ENCODE measurements around the gene KNDC1. TPM values are rescaled to one million over a fixed set of nuclear protein-coding genes. Genes with fewer than 3 reads are reported as not detected.

The KNDC1 gene
- total and polyA plus RNA-seq, 2 of the 4 experiments (the other 2 are of a cell fraction): 0.18 to 1.1 TPM

DNA sequence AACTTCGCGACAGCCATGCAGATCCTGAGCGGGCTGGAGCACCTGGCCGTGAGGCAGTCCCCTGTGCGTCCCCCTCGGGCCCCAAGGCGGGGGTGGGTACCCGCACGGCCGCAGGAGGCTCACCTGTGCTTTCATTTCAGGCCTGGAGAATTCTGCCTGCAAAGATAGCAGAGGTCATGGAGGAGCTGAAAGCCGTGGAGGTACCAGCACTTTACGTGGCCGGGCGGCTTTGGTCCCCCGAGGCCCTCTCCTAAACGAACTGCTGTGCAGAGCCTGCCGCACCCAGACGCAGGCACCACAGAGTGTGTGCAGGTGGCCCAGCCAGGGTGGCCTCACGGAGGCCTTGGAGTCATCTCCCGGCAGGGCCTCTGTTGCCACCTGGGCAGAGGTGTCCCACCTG is 58.9 kb downstream of the KNDC1 start:
- Histone ChIP-seq H4K5ac (ENCODE audit: low read depth, low read length) (no peak overlapping the region), H3K4me2 (ENCODE audit: low read depth, low read length) (no peak overlapping the region), H3K4me3 (ENCODE audit: insufficient read depth, low read depth, low read length) (no peak overlapping the region), H3K9me1 (ENCODE audit: insufficient read depth, low read length) (no peaks in the 10 kb centered on the region), H4K91ac (ENCODE audit: insufficient read depth, low read depth, low read length) (no peak overlapping the region), H3K9me3 (ENCODE audit: control insufficient read depth, insufficient read depth, low read length) (peaks cover 2% of the 10 kb centered on the region; the same call in 1 of the 2 replicates), H2AFZ (replicated peaks; ENCODE audit: low read length, poor library complexity) (no peak overlapping the region), H2AK9ac (replicated peaks; ENCODE audit: low read depth, low read length, poor library complexity) (no peak overlapping the region), H2BK15ac (ENCODE audit: low read depth, low read length) (no peak overlapping the region), H2BK120ac (ENCODE audit: low read depth, low read length) (no peak overlapping the region), H2AK5ac (ENCODE audit: low read depth, low read length) (no peak overlapping the region), H3K27me3 (ENCODE audit: control insufficient read depth, insufficient read depth, low read length) (peaks cover 12% of the 10 kb centered on the region; the same call in 1 of the 2 replicates), H3K27ac (ENCODE audit: insufficient read depth, low read length) (no peak overlapping the region), H3K4ac (ENCODE audit: low read depth, low read length) (no peak overlapping the region), H3K23ac (ENCODE audit: low read depth, low read length) (no peak overlapping the region), H3K36me3 (ENCODE audit: control insufficient read depth, insufficient read depth, low read length) (no peaks in the 10 kb centered on the region), H3K14ac (replicated peaks; ENCODE audit: low read depth, low read length) (no peak overlapping the region), H2BK5ac (ENCODE audit: low read depth, low read length, poor library complexity, severe bottlenecking) (no peak overlapping the region), H4K20me1 (ENCODE audit: insufficient read depth, low read length) (no peaks in the 10 kb centered on the region), H3K18ac (ENCODE audit: low read depth, low read length) (no peak overlapping the region), H3K9ac (ENCODE audit: low read depth, low read length) (no peak overlapping the region), H3K4me1 (ENCODE audit: control insufficient read depth, insufficient read depth, low read length) (no peaks in the 10 kb centered on the region), H3K79me1 (ENCODE audit: low read depth in 1 of 2, low read length in 2 of 2) (no peaks in the 10 kb centered on the region), H3K56ac (ENCODE audit: extremely low read depth, insufficient read depth, low read length) (no peak overlapping the region), H4K8ac (ENCODE audit: low read depth in 2 of 2, low read length in 2 of 2) (no peak overlapping the region), H2BK20ac (ENCODE audit: low read depth, low read length) (no peak overlapping the region)
- TF ChIP-seq, protein P1, sequence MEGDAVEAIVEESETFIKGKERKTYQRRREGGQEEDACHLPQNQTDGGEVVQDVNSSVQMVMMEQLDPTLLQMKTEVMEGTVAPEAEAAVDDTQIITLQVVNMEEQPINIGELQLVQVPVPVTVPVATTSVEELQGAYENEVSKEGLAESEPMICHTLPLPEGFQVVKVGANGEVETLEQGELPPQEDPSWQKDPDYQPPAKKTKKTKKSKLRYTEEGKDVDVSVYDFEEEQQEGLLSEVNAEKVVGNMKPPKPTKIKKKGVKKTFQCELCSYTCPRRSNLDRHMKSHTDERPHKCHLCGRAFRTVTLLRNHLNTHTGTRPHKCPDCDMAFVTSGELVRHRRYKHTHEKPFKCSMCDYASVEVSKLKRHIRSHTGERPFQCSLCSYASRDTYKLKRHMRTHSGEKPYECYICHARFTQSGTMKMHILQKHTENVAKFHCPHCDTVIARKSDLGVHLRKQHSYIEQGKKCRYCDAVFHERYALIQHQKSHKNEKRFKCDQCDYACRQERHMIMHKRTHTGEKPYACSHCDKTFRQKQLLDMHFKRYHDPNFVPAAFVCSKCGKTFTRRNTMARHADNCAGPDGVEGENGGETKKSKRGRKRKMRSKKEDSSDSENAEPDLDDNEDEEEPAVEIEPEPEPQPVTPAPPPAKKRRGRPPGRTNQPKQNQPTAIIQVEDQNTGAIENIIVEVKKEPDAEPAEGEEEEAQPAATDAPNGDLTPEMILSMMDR (conservative IDR thresholded peaks at IDR 0.05; ENCODE audit: low read depth, low read length): no peak
- TF ChIP-seq, protein P2, sequence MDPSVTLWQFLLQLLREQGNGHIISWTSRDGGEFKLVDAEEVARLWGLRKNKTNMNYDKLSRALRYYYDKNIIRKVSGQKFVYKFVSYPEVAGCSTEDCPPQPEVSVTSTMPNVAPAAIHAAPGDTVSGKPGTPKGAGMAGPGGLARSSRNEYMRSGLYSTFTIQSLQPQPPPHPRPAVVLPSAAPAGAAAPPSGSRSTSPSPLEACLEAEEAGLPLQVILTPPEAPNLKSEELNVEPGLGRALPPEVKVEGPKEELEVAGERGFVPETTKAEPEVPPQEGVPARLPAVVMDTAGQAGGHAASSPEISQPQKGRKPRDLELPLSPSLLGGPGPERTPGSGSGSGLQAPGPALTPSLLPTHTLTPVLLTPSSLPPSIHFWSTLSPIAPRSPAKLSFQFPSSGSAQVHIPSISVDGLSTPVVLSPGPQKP (IDR thresholded peaks at IDR 0.05; ENCODE audit: borderline replicate concordance, low read depth, low read length): no peak
- TF ChIP-seq MXI1 (IDR thresholded peaks at IDR 0.05; ENCODE audit: borderline replicate concordance, low read depth, low read length): no peak
- no peak for TF ChIP-seq MAFK (IDR thresholded peaks at IDR 0.05; ENCODE audit: low read depth, low read length)
- TF ChIP-seq RAD21 (IDR thresholded peaks at IDR 0.05; ENCODE audit: low read length): no peak
- TF ChIP-seq FOS (IDR thresholded peaks at IDR 0.05; ENCODE audit: low read depth, low read length): no peak
- TF ChIP-seq RCOR1 (IDR thresholded peaks at IDR 0.05; ENCODE audit: insufficient replicate concordance, low read length): no peak
- no peak for TF ChIP-seq BHLHE40 (IDR thresholded peaks at IDR 0.05; ENCODE audit: low read depth, low read length)
- no peak for TF ChIP-seq NFE2L2 (IDR thresholded peaks at IDR 0.05; ENCODE audit: low read depth, low read length)
- TF ChIP-seq CEBPB (IDR thresholded peaks at IDR 0.05; ENCODE audit: low read depth, low read length): no peak
- no peak for ATAC-seq (ENCODE audit: low read depth)
- POLR2A ChIA-PET (ENCODE audit: unreplicated experiment): no interaction called here
- dilution Hi-C loops (cut with HindIII; ENCODE audit: low sequenced_read_pairs, unreplicated experiment) (no loop called here), in situ Hi-C loops (cut with MboI; ENCODE audit: low sequenced_read_pairs) (no loop called here), intact Hi-C loops (cut with micrococcal nuclease) (no loop called here)
- BruUV-seq (replicated peaks): no TSS peak
- WGBS, 2 experiments (ENCODE audit: extremely low coverage in 2 of 2, insufficient read length in 1 of 2): 74% methylated on average over 14 of the region's 20 CpGs; no CpG with 5 or more reads in 1 of the 2 experiments
- CTCF ChIA-PET: interaction anchor here (0.6 kb wide), 1 partner anchor 862 kb away, joined by 4 read pairs; no protein-coding TSS in a partner anchor
- no peak for DNase-seq
